Activated CD4-positive, CD25-positive, alpha-beta regulatory T cell treated with anti-CD3 and anti-CD28 coated beads, Interleukin-2, amount 50 U/mL, for 72 hours (primary cell): ENCODE measurements around the gene MYBPC1.
"Not testable (repeated sequence)": the region's sequence is repeated elsewhere in the genome, so short reads cannot be mapped to it uniquely, and the experiment has no call there.

Source experiments
- DNase-seq: peaks from one replicate; pipeline ENCODE4 v3.0.0; 2021

Gene MYBPC1

DNA sequence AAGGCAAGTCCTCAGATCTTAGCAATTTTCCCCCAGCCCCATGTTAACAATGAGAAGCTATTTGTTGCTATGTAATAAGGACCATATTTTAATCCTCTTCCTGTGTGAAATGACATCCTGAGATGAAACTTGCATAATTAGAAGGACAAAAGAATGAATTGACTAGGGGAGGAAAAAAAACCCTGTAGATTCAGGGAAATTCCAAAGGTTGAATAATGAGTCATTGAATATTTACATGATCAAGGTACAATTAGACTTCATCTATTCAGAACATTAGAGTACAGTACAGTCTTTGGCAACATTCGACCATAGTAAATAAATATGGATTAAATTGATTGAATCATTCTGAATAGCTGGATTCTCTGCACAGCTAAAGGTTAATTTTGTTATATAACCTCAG, 9.4 kb downstream of the MYBPC1 start:
- DNase-seq, result no peak

DNA sequence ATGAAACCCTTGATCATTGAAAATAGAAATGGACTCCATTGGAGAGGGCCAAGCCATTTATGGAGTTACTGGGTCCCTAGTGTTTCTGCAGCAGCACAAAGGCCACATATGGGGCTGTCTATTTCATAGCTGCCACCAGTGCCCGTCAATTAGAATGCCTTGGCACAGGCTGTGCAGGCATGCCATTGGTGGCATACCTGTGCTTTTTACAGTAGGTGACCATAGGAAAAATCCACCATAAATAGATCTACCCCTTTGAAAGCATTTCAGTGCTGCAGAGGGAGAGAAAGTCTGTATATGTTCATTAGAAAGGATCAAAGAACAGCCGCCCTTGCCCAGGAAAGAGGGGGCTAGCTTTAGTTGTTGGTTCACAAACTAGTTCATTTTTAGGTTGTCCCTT, 13.1 kb downstream of the MYBPC1 start:
- no peak for DNase-seq

DNA sequence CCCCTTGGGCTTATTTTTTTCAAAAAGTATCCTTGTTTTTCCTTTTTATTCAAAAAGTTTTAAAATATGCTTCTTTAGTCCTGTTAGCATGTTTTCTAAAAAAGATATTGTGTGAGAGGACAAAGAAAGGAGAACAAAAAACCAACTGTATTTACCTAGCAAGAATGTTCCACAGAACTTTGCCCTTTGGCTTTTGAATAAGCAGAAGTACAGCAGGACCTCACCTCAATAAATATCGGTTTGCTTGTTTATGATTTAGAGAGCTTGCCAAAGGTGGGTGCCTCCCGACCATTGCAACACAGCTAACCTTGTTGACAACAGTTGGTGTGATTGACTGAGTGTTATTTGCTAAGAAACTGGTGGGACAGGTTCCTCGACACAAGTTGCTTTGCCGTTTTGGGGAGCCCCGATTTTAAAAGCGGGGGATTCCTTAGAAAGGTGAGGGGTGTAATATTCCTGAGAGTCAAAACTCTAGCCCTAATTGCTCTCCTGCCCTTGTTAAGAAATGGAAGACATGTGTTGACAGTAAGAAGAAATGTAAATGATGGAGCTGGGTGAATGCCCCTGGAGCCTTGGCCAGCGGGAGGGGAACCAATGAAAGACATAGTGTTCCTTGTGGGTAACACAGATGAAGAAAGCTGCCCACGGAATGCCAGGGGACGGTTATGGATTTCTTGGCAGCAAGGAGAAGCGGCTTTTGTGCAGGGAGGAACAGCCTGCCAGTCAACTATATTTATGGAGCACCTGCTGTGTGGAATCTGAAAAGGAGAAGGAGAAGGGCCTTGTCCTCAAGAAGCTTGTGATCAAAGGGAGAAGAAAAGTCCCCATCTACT, 13.7 kb downstream of the MYBPC1 start:
- DNase-seq, result no peak

DNA sequence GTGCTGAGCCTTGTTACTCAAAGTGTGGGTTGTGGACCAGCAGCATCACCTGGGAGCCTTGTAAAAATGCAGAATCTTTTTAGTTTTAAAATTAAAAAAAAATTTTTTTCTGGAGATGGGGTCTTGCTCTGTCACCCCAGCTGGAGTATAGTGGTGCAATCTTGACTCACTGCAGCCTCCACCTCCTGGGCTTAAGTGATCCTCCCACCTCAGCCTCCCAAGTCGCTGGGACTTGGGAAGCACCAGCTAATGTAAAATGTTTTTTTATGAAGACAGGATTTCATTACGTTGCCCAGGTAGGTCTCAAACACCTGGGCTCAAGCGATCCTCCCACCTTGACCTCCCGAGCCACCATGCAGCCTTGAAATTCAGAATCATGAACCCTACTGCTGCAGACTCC, 14.4 kb downstream of the MYBPC1 start:
- no peak for DNase-seq

DNA sequence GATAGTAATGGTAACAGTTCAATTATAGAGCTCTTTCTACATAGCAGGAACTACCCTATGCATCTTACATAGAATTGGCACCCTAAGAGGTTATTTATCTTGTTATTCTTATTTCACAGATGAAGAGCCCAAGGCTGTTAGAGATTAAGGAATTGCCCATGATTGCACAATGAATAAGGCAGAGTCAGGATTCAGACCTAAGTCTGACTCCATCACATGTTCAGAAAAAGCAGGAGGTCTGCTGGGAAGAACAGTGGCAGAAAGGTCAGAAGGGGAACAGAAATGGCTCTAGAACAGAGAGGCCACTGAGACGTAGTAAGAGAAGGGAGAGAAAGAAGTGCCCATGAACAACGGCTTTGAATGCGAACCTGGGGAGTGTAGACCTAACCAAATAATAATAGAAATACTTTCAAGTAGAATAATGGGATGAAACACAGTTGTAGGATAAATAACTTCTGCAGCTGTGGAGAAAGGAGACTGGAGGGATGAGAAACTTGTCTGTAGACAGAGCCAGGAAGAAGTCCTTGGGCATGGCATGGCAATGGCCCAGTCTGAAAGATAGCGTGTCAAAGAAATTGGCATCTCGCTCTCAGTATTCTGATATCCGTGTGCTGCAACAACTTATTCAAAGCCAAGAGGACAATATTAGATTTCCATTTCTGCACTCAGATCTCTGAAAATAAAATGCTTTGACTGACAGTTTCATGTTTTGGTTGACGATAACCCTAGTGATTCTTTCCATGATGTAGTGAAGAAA, 17.6 kb downstream of the MYBPC1 start:
- no peak for DNase-seq

DNA sequence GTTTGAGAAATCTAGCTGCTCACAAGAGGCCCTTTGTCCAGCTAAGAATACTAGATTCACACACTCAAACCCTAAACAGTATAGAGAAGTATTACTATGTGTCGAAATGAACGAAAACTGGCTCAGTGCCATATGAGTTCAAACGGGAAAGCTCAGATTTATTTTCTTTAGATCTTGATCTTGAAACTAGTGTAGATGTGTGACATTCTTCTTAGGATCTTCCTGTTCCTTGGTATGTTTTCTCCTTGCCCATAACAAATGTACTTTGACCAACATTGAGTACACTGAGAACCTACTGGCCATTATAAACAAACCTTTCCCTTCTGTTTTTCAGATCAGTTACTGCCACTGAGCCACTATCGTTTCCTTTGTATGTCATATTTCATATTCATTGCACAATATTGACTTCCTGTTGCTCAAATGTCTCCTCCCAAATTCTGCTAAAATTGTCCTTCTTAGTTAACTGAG, 21.3 kb downstream of the MYBPC1 start:
- DNase-seq, result no peak

DNA sequence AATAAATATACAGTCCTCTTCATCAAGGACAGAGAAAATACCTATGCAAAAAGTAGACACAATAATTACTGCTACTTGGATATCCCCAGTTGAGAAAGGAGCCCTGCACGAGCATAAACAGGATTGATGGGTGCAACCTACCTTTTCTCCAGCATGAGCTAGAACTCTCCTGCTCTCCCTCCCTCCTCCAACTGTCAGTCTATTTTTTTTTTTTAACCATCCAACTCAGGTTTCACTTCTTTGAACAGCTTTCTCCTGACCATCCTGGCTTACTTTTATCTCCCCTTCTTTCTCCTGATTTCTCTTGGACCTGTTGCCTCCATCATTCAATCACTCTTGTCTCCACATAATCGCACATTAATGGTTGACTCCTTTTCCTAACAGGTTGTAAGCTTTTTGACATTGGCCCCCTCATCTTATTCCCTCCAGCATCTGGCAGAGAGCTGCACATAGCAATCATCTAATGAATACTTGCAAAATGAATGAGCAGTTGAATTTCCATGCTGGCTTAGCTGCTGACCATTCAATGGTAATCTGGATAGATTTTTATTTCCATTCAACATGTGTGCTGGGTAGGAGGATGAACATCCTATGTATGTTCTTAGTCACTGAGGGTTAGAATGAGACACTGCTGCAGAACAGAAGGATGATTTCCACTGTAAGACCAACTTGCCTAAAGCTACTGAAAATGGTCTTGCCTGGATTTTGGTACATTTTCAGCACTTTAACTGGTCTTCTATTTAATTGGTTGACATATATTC, 24.4 kb downstream of the MYBPC1 start:
- DNase-seq, result no peak

DNA sequence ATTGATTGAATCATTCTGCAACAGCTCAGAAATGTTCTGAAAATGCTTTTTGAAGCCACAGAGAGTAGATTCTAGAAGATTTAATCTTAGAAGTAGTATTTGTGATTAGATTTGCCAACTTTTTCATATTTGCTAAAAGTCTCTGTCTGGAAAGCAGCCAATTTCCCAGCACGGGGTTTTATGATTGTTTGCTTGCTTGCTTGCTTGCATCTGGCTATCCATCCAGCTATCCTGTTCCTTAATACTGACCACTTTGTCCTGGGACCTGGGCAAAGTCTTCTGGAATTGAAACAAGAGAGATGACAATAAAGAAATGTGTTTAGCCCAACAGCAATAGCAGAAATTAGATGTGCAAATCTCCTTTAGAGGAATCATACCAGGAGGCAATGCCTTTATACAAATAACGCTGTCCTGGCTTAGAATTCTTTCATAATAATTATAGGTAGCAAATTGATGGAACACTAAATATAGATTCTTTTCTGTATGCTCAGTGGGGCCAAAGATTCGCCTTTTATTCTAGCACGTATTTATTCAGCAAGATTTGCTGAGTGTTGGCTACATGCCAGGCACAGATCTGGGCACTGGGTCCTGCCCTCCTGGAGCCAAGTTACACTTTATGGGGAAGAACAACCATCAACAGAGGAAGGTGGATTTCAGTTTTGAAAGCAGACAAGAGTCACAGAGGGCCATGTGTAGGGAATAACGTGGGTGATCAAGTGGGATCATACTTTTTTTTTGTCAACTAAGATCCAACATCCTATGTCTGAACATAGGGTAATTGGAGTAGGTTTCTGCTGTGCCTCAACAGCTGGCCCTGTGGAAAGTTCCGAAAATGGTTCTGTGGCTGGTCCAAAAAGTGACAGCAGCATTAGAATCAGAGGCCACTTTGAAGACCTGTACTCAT, 25.3 kb downstream of the MYBPC1 start:
- no peak for DNase-seq

DNA sequence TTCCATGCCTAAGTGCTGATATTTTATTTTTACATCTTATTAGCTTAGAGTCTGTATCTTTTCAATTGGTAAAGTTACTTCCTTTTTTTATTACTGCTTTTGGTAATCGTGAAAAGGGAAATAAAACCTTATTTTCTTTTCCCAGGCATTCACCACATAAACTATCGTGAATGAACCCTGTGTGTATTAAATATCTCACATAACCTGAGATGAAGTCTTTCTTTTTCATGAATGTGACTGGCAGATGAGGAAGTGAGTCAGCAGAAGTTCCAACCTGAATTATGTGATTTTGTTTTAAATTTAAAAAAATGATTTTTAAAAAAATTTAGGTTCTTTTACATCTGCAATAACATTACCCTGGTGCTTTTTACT, 26.0 kb downstream of the MYBPC1 start:
- no peak for DNase-seq

DNA sequence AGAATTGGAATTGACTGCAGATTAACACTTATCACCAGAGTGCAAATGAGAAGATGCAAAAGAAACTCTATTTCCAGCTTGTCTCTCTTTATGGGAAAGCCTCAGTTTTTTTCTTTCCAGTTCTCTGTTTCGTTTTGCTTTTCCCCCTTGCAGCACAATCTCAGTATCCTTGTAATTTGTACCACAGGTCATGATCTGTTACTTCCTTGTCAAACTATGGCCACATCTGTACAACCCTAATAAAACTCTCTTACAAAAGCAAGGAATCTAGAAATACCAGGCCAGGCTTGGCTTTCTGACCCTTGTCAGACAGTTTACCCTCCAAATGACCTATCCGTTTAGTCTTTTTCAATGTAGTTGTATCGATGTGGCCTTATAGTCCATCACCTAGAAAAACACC, 33.9 kb downstream of the MYBPC1 start:
- DNase-seq, result no peak

DNA sequence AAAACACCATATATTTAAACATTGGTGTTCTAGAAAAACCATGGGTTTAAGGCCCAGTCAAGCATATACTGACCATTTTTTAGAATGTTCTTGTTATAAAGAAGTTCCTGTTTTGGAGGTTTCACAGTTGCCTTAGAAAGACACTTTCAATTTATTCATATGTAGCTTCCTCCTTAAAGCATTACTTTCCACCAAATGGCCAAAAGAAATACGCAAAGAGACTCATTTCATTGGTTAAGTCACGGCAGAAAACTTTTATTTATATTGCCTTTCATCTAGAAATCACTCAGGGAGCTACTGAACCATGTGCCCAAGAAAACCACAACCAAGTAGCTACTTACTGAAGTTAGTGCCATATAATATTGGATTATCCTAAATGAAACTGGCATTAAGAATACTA, 40.0 kb downstream of the MYBPC1 start:
- no peak for DNase-seq

DNA sequence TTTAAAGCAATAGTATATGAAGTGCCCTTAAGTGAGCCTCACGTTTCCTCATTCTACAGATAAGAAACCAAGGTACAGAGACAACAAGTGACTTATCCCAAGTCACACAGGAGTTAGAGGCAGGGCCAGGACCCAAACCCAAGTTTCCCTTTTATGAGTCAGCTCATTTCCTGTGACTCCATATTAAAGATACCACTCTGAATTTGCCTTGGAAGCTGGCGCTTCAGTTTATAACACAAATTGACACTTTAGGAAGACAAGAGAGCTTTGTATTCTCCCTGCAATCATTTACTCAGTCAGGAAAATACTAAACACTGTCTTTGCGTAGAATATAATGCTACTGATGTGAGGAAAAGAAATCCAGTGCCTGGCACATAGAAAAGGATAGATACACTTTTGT, 43.2 kb downstream of the MYBPC1 start:
- DNase-seq, result no peak

DNA sequence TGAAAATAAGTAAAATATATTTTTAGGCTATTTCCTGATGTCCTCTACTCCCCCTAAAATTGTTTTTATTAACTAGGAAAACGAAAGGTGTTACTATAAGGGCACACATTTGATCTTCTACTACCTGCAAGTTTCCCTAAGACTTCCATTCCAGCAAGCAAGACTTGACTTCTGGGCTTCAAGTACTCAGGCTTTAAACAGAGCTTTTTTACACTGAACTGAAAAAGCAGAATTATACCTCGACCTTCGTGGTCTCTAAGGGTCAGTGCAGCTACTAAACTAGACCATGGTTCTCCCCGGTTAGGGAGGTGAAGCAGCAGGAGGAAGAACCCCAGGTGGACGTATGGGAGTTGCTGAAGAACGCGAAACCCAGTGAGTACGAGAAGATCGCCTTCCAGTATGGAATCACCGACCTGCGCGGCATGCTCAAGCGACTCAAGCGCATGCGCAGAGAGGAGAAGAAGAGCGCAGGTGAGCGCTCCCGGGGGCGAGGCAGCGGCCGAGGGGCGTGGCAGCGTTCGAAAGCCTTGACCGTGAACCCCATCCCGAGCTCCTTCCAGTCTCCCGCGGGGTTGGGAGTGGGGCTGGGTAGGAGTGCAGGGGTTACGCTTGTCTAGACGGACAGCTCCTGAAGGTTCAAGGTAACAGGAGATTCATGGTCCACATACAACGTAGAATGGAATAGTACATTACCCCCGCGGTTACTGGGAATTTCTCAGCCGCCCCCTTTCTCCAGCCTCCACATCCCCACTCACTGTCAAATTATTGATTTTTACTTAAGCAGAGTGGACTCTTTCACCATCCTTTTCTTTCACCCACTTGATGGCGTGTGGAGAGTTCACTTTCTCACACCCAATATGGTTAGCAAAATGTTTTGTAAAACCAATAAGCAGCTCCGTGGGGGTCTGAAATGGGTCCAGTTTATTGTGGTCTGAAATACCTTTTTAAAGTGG, 47.6 kb downstream of the MYBPC1 start:
- no peak for DNase-seq

DNA sequence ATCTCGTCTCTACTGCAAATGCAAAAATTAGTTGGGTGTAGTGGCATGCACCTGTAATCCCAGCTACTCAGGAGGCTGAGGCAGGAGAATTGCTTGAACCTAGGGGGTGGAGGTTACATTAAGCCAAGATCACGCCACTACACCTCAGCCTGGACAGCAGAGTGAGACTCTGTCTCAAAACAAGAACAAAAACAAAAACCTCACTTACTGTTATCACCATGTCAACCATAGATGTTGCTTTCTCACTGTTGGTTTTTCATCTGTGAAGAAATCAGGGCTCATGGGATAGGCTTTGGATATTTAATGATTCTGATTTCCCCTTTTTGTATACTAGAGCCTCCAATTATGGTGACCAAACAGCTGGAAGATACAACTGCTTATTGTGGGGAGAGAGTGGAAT, 52.9 kb downstream of the MYBPC1 start:
- no peak for DNase-seq

DNA sequence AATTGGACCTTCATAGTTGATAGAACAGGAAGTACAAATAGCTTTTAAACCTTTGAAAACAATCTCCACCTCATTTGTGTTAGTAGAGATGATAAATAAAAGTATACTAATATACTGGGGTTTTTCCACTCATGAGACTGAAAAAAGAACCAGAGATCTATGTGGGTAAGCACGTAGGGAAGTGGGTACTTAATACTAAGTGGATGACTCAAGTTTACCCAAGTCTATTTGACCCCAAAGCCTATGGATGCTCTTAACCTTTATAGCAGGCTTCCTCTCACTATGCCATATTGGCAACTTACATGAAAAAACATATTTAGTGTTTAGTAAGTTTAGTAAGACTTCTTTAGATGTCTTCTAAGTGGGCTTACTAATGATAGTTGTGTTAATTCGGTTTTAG, 53.4 kb downstream of the MYBPC1 start:
- DNase-seq, result no peak

DNA sequence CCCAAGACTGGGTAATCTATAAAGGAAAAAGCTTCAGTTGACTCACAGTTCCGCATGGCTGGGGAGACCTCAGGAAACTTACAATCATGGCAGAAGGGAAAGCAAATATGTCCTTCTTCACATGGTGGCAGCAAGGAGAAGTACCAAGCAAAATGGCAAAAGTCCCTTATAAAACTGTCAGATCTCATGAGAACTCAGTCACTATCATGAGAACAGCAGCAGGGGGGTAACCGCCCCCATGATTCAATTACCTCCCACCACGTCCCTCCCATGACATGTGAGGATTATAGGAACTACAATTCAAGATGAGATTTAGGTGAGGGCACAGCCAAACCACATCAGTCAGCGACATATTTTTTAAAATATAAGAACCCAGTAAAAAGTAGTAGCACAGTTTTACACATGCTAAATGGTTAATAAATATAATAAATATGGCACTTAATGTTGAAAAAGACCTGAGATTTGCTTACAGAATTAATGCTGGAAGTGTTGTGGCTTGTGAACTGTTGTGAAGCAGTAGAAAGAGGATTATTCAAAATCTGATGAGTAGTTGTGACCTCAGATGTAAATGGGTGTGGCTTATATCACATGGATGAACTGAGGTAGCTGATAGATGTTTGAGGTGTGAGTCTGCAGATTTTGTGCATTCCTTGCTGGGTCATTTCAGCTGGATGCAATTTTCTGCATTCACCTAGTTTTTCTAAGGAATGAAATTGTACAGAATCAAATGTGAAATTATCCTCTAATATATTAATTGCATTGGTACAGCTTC, 55.8 kb downstream of the MYBPC1 start:
- no peak for DNase-seq

DNA sequence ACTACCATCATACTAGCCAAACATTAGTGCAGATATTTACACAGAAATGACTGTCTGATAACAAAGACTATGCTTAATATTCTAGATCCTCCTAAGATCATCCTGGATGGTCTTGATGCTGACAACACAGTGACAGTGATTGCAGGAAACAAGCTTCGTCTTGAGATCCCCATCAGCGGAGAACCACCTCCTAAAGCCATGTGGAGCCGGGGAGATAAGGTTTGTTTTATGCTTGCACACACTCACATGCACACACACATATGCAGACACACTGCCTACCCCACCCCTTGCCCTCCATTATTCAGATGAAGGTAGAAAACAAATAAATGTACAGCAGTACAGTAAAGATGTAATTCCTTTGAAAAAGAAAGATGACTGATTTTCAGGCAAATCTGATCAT, 58.3 kb downstream of the MYBPC1 start:
- DNase-seq, result no peak

DNA sequence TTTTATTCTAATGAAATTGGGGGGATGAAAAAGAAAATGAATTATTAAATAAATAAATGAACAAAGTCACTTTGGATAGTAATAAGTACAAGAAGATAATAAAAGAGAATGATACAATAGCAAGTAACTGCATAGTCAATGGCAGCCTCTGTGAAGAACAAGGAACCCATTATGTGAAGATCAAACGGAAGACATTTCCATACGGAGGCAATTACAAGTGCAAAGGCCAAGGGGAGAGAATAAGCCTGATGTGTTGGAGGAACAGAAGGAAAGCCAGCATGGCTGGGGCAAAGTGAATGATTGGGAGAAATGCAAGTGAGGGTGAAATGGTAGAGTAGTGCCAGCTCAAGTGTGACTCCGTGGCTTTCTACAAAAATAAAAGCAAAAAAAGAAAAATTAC, 58.7 kb downstream of the MYBPC1 start:
- DNase-seq, result no peak

DNA sequence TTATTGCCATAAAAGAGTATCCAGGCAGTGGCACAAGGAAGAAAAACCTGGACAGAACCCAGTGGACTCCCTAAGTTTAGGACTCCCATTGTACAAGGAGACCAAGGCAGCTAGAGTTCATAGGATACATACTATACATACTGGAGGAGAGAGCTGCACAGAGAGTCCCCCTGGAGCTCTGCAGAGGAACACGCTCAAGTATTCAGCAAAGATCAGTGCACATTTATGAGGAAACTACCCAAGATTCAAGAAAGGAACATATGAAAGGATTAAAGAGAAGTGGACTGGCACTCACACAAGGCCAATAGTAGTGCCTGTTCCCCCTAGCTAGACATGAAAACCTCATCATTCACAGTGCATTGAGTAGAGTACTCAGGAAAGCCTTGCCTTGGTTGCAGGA, 59.7 kb downstream of the MYBPC1 start:
- DNase-seq, result no peak

DNA sequence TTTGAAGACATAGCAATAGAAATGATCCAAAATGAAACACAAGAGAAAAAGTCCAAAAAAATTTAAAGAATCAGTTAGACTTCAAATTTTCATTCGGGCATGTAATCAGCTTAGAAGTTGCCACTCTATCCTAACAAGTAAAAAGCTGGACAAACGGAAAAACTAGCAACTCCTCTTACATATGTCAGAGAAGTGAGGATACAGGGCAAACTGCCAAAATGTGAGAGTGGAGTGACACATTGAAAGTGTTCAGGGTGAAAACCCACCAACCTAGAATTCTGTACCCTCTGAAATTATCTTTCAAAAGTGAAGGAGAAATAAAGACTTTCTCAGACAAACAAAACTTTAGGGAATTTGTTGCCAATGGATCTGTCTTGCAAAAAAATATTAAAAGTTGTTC, 60.6 kb downstream of the MYBPC1 start:
- no peak for DNase-seq

DNA sequence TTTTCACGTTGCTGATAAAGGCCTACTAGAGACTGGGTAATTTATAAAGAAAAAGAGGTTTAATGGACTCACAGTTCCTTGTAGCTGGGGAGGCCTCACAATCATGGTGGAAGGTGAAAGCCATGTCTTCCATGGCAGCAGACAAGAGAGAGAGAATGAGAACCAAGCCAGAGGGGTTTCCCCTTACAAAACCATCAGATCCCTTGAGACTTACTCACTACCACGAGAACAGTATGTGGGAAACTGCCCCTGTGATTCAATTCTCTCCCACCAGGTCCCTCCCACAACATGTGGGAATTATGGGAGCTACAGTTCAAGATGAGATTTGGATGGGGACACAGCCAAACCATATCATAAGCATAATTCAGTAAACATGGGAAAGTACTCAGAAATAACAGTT, 65.9 kb downstream of the MYBPC1 start:
- DNase-seq, result not testable (repeated sequence)
